Panc1 (cell line): ENCODE measurements around the gene UCK1. TPM values are rescaled to one million over a fixed set of nuclear protein-coding genes. Genes with fewer than 3 reads are reported as not detected.

ENCODE experiments used
- ATAC-seq: fragments of 200-7000 bp; cut with Tn5 transposase; 2 replicates; pipeline ENCODE4 v1.9.1; 2020; ENCODE audit warnings: mild to moderate bottlenecking, moderate library complexity
- BruUV-seq: library from RNA; stranded (reverse); fragments of 400-500 nt; replicated peaks from 2 replicates; lab custom pipeline; 2021; lab: Mats Ljungman, UMichigan
- CTCF ChIA-PET: fragments of 300-600 bp; sonication (Branson Sonifier 250); formaldehyde crosslinking; loops from one replicate; lab custom pipeline; 2022; ENCODE audit warnings: antibody characterized with exemption; lab: Charles Lee
- POLR2A ChIA-PET: fragments of 300-600 bp; sonication (Branson Sonifier 250); formaldehyde crosslinking; loops from one replicate; lab custom pipeline; 2022; ENCODE audit warnings: antibody characterized with exemption; lab: Charles Lee
- DNase-seq: peaks from one replicate; pipeline ENCODE4 v3.0.0-alpha.2; 2010; ENCODE audit warnings: low read depth, low spot score
- H3K27ac ChIP-seq: 2 replicates; pipeline ENCODE4 v1.5.1; 2011; ENCODE audit warnings: mild to moderate bottlenecking, low read length, inconsistent platforms
- H3K27me3 ChIP-seq: fragments of 200-500 bp; sonication (Bioruptor generic); 2 replicates; pipeline ENCODE4 v1.6.0; 2014; ENCODE audit warnings: low read length, inconsistent platforms; ENCODE audit not compliant: control insufficient read depth, insufficient read depth
- H3K36me3 ChIP-seq: fragments of 200-500 bp; sonication (Bioruptor generic); 2 replicates; pipeline ENCODE4 v1.5.1; 2014; ENCODE audit warnings: inconsistent platforms, mild to moderate bottlenecking, low read length, moderate library complexity; ENCODE audit not compliant: control insufficient read depth, insufficient read depth
- H3K4me1 ChIP-seq: 2 replicates; pipeline ENCODE4 v1.5.1; 2011; ENCODE audit warnings: inconsistent platforms, mild to moderate bottlenecking, low read length, moderate library complexity; ENCODE audit not compliant: control insufficient read depth, insufficient read depth
- H3K4me3 ChIP-seq, 2 experiments: 2 replicates each; pipeline ENCODE4 v1.5.1; 2011 to 2012; ENCODE audit warnings: low read depth in 2 of 2, low read length in 2 of 2, mild to moderate bottlenecking in 2 of 2, inconsistent platforms in 1 of 2, moderate library complexity in 1 of 2
- H3K9me3 ChIP-seq: fragments of 200-500 bp; sonication (Bioruptor generic); 2 replicates; pipeline ENCODE4 v1.5.1; 2014; ENCODE audit warnings: low read depth, mild to moderate bottlenecking, inconsistent platforms, low read length, moderate library complexity; ENCODE audit not compliant: control insufficient read depth, insufficient read depth
- POLR2AphosphoS5 ChIP-seq: IDR thresholded peaks from 2 replicates; pipeline ENCODE4 v1.6.1; 2012; ENCODE audit warnings: mild to moderate bottlenecking, low read depth, low read length, moderate library complexity
- REST ChIP-seq, 2 experiments: IDR thresholded peaks; 2 replicates each; pipeline ENCODE4 v1.6.1; 2011 to 2012; ENCODE audit warnings: low read depth in 2 of 2, control low read depth in 1 of 2, low read length in 1 of 2, mild to moderate bottlenecking in 1 of 2, moderate library complexity in 1 of 2; ENCODE audit not compliant: insufficient read depth in 1 of 2
- SIN3A ChIP-seq: IDR thresholded peaks from 2 replicates; pipeline ENCODE4 v1.6.1; 2012; ENCODE audit warnings: low read depth, mild to moderate bottlenecking, low read length, moderate library complexity, borderline replicate concordance; ENCODE audit not compliant: insufficient read depth
- TCF7L2 ChIP-seq: IDR thresholded peaks from 2 replicates; pipeline ENCODE4 v1.6.1; 2011; ENCODE audit warnings: mild to moderate bottlenecking, low read depth, low read length, inconsistent platforms
- in situ Hi-C: cut with HindIII; loops from 2 replicates; pipeline ENCODE4 v1.10.0; 2016; ENCODE audit warnings: low sequenced_read_pairs, low pct_unique_long_range_greater_than_20kb
- intact Hi-C: fragments of 100-400 bp; cut with micrococcal nuclease; formaldehyde crosslinking; loops from one replicate; pipeline ENCODE4 v1.10.0; 2022; ENCODE audit not compliant: unreplicated experiment
- total RNA-seq: library from RNA; stranded (reverse); gene quantifications from one replicate; pipeline ENCODE4 v1.2.1, GENCODE V29; 2021; ENCODE audit not compliant: unreplicated experiment
- TF ChIP-seq, protein P1 (sequence below): fragments of 450-650 bp; IDR thresholded peaks from 2 replicates; pipeline ENCODE4 v1.5.1; 2017; ENCODE audit warnings: mild to moderate bottlenecking

UCK1 gene
- total RNA-seq, 1 experiment from 2014 or later, result 30.2 TPM

DNA sequence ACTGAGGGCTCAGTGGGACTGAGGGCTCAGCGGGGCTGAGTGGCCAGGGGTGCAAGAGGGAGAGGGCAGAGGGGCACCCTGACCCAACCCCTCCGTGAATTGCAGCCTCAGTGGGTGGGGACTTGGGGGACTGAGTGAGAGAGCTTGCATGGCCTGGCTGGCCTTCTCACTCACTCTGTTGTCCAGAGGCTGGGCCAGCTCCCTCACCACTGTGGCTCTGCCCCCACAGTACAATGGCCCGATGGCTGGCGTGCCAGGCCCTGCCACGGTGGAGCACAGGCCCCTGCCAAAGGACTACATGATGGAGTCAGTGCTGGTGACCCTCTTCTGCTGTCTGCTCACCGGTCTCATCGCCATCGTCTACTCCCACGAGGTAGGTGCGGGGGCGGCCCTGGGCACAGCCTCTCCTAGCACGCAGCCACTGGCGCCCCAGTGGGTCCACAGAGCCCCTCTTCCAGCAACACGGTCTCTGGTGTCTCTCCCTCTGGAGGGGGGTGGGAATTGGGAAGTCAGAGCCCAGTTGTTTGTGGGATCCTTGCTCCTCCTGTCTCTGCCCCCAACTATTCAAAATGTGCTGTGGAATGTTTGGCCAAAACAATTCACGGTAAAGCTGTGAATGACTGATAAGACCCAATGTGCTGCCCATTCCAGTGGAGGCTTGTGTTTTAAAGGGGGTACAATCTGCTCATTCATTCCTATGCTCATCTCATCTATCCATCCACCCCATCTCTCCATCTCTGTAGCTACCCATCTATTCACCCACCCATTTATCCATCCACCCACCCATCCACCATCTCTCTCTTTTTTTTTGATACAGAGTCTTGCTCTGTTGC is 25.0 kb upstream of the UCK1 start:
- no TSS peak for BruUV-seq
- TF ChIP-seq TCF7L2 (no peak), SIN3A (no peak), REST (IDR thresholded peaks at IDR 0.05; ENCODE audit: insufficient read depth in 1 of 2, low read depth in 2 of 2, low read length in 1 of 2) (no peak), POLR2AphosphoS5 (no peak)
- TF ChIP-seq, protein P1, sequence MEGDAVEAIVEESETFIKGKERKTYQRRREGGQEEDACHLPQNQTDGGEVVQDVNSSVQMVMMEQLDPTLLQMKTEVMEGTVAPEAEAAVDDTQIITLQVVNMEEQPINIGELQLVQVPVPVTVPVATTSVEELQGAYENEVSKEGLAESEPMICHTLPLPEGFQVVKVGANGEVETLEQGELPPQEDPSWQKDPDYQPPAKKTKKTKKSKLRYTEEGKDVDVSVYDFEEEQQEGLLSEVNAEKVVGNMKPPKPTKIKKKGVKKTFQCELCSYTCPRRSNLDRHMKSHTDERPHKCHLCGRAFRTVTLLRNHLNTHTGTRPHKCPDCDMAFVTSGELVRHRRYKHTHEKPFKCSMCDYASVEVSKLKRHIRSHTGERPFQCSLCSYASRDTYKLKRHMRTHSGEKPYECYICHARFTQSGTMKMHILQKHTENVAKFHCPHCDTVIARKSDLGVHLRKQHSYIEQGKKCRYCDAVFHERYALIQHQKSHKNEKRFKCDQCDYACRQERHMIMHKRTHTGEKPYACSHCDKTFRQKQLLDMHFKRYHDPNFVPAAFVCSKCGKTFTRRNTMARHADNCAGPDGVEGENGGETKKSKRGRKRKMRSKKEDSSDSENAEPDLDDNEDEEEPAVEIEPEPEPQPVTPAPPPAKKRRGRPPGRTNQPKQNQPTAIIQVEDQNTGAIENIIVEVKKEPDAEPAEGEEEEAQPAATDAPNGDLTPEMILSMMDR, result no peak
- Histone ChIP-seq H3K4me1 (no peaks in the 10 kb centered on the region), H3K27ac (no peak overlapping the region), H3K4me3 (no peak overlapping the region), H3K9me3 (0 out of 2 replicates have a peak, but pooled peaks cover 2% of the 10 kb centered on the region), H3K36me3 (no peaks in the 10 kb centered on the region), H3K27me3 (no peaks in the 10 kb centered on the region)
- POLR2A ChIA-PET, result no interaction called here
- CTCF ChIA-PET, result no interaction called here
- DNase-seq, result no peak
- in situ Hi-C loops (no loop called here), intact Hi-C loops (no loop called here)
- no peak for ATAC-seq

- no TSS peak for BruUV-seq
- DNase-seq, result no peak
- no peak for ATAC-seq
- CTCF ChIA-PET, result no interaction called here
- Histone ChIP-seq H3K4me3 (no peak overlapping the region), H3K9me3 (no peaks in the 10 kb centered on the region), H3K4me1 (no peaks in the 10 kb centered on the region), H3K27ac (no peak overlapping the region), H3K36me3 (no peaks in the 10 kb centered on the region), H3K27me3 (no peaks in the 10 kb centered on the region)
- in situ Hi-C loops (no loop called here), intact Hi-C loops (no loop called here)
- no peak for TF ChIP-seq REST (IDR thresholded peaks at IDR 0.05; ENCODE audit: insufficient read depth in 1 of 2, low read depth in 2 of 2, low read length in 1 of 2)
- TF ChIP-seq, protein P1, result no peak
- TF ChIP-seq TCF7L2, result no peak
- no peak for TF ChIP-seq POLR2AphosphoS5
- TF ChIP-seq SIN3A, result no peak
- POLR2A ChIA-PET, result no interaction called here
Measured at GRCh38 chr9:131554843-131555351, 23.8 kb upstream of the UCK1 start.
